Liver (tissue), 9 donors: ENCODE data around the gene TRAPPC3. TPM values are rescaled to one million over a fixed set of nuclear protein-coding genes. Genes with fewer than 3 reads are reported as not detected.

Source experiments
- DNase-seq: peaks from one replicate; pipeline ENCODE4 v3.0.0-alpha.2; 2017; ENCODE audit warnings: low spot score
- H3K27ac ChIP-seq, 2 donors: one replicate each; pipeline ENCODE4 v1.7.0; 2013; ENCODE audit warnings: inconsistent platforms in 2 of 2, low read length in 2 of 2, control low read depth in 1 of 2, low read depth in 1 of 2, mild to moderate bottlenecking in 1 of 2
- H3K27me3 ChIP-seq, 4 donors: one replicate each; pipeline versions ENCODE4 v1.6.1 to v1.7.0; 2013; ENCODE audit warnings: low read length in 3 of 4, inconsistent platforms in 1 of 4, mild to moderate bottlenecking in 1 of 4, moderate library complexity in 1 of 4; ENCODE audit not compliant: control insufficient read depth in 4 of 4, insufficient read depth in 4 of 4
- H3K36me3 ChIP-seq, 4 donors: one replicate each; pipeline versions ENCODE4 v1.6.1 to v1.7.0; 2013; ENCODE audit warnings: low read length in 3 of 4, mild to moderate bottlenecking in 3 of 4, low read depth in 1 of 4, moderate library complexity in 1 of 4; ENCODE audit not compliant: control insufficient read depth in 4 of 4, insufficient read depth in 3 of 4
- H3K4me1 ChIP-seq, 4 donors: one replicate each; pipeline versions ENCODE4 v1.6.1 to v1.7.0; 2013; ENCODE audit warnings: low read length in 3 of 4, mild to moderate bottlenecking in 3 of 4, moderate library complexity in 1 of 4; ENCODE audit not compliant: control insufficient read depth in 4 of 4, insufficient read depth in 4 of 4
- H3K4me3 ChIP-seq, 3 donors: one replicate each; pipeline versions ENCODE4 v1.6.1 to v1.7.0; 2013; ENCODE audit warnings: low read length in 3 of 3, control low read depth in 1 of 3, low read depth in 1 of 3, mild to moderate bottlenecking in 1 of 3
- H3K9ac ChIP-seq, 2 donors: one replicate each; pipeline ENCODE4 v1.7.0; 2013; ENCODE audit warnings: low read length in 2 of 2, mild to moderate bottlenecking in 2 of 2, moderate library complexity in 2 of 2, control low read depth in 1 of 2, low read depth in 1 of 2
- H3K9me3 ChIP-seq, 4 donors: one replicate each; pipeline versions ENCODE4 v1.6.1 to v1.7.0; 2013; ENCODE audit warnings: low read length in 3 of 4; ENCODE audit not compliant: control insufficient read depth in 4 of 4
- EGR1 ChIP-seq, 2 donors: IDR thresholded peaks; 2 replicates each; pipeline ENCODE4 v1.6.1; 2016 to 2018; ENCODE audit warnings: antibody characterized with exemption in 2 of 2, low read depth in 2 of 2
- FOXA1 ChIP-seq: IDR thresholded peaks from 2 replicates; pipeline ENCODE4 v1.6.1; 2016; ENCODE audit warnings: antibody characterized with exemption
- GABPA ChIP-seq, 2 donors: IDR thresholded peaks in 1 of 2; conservative IDR thresholded peaks in 1 of 2; 2 replicates each; pipeline ENCODE4 v1.6.1; 2016; ENCODE audit warnings: antibody characterized with exemption in 2 of 2, mild to moderate bottlenecking in 1 of 2, moderate library complexity in 1 of 2
- HNF4A ChIP-seq, 2 donors: conservative IDR thresholded peaks; 2 replicates each; pipeline ENCODE4 v1.6.1; 2016; ENCODE audit warnings: antibody characterized with exemption in 2 of 2, mild to moderate bottlenecking in 2 of 2
- HNF4G ChIP-seq: IDR thresholded peaks from 2 replicates; pipeline ENCODE4 v1.6.1; 2016; ENCODE audit warnings: antibody characterized with exemption
- JUND ChIP-seq, 2 donors: IDR thresholded peaks; 2 replicates each; pipeline ENCODE4 v1.6.1; 2016; ENCODE audit warnings: antibody characterized with exemption in 2 of 2
- RAD21 ChIP-seq, 2 donors: IDR thresholded peaks; 2 replicates each; pipeline ENCODE4 v1.6.1; 2016; ENCODE audit warnings: antibody characterized with exemption in 2 of 2, mild to moderate bottlenecking in 2 of 2
- TAF1 ChIP-seq: conservative IDR thresholded peaks from 2 replicates; pipeline ENCODE4 v1.6.1; 2016; ENCODE audit warnings: antibody characterized with exemption, mild to moderate bottlenecking
- YY1 ChIP-seq: IDR thresholded peaks from 2 replicates; pipeline ENCODE4 v1.6.1; 2016; ENCODE audit warnings: antibody characterized with exemption, mild to moderate bottlenecking
- whole genome bisulfite sequencing: extraction: QIAGEN DNeasy Blood & Tissue Kit; methylation state at CpG from one replicate; pipeline ENCODE4 v1.1.7; 2013; 5-methylcytosine and 5-hydroxymethylcytosine counted together
- polyA plus RNA-seq, 2 donors: library from polyadenylated mRNA; stranded (reverse) in 1 of 2; unstranded in 1 of 2; fragments of 200-250 nt in 1 of 2; fragments of >200 nt in 1 of 2; fragmentation: Nextera tagmentation in 1 of 2; extraction: Ambion mirVana in 1 of 2; gene quantifications; one replicate each; pipeline versions ENCODE4 v1.2.1 to v1.2.3, GENCODE V29; 2013 to 2015
- total RNA-seq, 2 donors: library from RNA; depleted of rRNA; stranded (reverse); fragments of >200 nt; gene quantifications; one replicate each; pipeline ENCODE4 v1.2.3, GENCODE V29; 2014
- TF ChIP-seq, protein P1 (sequence below): IDR thresholded peaks from 2 replicates; pipeline ENCODE4 v1.6.1; 2016; ENCODE audit warnings: antibody characterized with exemption
- TF ChIP-seq, protein P2 (sequence below): IDR thresholded peaks from 2 replicates; pipeline ENCODE4 v1.6.1; 2016; ENCODE audit warnings: antibody characterized with exemption
- TF ChIP-seq, protein P3 (sequence below): IDR thresholded peaks from 2 replicates; pipeline ENCODE4 v1.6.1; 2016; ENCODE audit warnings: antibody characterized with exemption, mild to moderate bottlenecking
- donor health status: healthy.
- donor health status: healthy.
- donor health status: healthy.
- donor health status: healthy.
- donor health status: healthy.

The TRAPPC3 gene
- total and polyA plus RNA-seq, 4 donors: 24.2 to 56.1 (median 30.4) TPM

DNA sequence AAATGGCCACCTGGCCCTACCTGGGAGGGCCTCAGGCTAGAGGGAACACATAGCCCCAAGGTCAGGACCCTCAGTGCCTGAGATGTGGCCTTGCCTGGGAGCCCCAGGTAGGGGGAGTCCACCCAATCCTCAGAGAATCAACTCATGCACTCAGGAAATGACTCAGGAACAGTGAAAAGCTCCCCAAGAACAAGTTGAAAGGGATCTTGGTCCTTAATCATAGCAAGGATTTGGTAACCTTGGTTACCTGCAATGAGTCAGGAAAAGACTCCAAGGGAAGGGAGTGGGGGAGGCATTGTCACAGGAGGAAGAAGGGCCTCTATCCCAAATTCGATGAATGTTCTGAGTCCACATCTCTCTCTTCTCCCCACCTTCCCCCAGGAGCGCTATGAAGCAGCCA is 23.7 kb upstream of the TRAPPC3 start:
- H3K9ac ChIP-seq: no peak overlapping the region
- H3K27me3 ChIP-seq: no peaks in the 10 kb centered on the region
- peaks cover 5 to 25% (median 13%) of the 10 kb centered on the region in 4 donors for H3K36me3 ChIP-seq
- TF ChIP-seq FOXA1: no peak
- no peak for TF ChIP-seq GABPA (IDR thresholded peaks at IDR 0.05 in 1 of 2, conservative IDR thresholded peaks at IDR 0.05 in 1 of 2)
- no peak for DNase-seq
- no peak overlapping the region for H3K27ac ChIP-seq
- H3K4me3 ChIP-seq: no peak overlapping the region
- WGBS: 97% methylated on average over 2 of the region's 2 CpGs
- H3K9me3 ChIP-seq: no peaks in the 10 kb centered on the region
- no peaks in the 10 kb centered on the region for H3K4me1 ChIP-seq

DNA sequence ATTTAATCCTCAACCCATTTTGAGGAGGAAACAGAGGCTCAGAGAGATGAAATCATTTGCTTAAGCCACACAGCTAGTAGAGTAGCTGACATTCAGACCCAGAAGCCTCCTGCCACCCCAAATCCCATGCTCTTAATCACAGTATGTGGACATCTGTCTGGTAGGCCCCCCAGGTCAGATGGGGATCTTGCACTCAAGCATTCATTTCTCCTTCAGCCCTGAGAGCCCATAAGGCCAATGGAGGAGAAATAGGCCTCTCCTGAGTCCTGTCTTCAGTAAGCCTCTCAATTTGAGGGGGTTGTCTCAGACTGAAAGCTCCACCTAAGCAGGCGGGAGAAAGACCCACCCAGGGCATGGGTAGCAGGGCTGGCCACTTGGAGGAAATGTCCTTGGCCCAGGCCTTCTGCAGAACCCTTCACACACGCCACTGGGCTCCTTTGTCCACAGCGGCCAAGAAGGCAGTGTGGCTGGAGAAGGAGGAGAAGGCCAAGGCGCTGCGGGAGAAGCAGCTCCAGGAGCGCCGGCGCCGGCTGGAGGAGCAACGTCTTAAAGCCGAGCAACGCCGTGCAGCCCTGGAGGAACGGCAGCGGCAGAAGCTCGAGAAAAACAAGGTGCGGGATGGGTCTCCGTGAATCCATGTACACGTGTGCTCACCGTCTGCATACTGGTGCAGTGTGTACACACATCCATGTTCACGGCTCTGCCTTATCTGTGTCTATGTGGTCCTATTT is 22.9 kb upstream of the TRAPPC3 start:
- H3K4me1 ChIP-seq: no peaks in the 10 kb centered on the region
- no peak overlapping the region for H3K9ac ChIP-seq
- H3K27me3 ChIP-seq: no peaks in the 10 kb centered on the region
- WGBS: 97% methylated on average over 21 of the region's 21 CpGs
- TF ChIP-seq HNF4G: no peak
- H3K27ac ChIP-seq: no peak overlapping the region
- H3K4me3 ChIP-seq: no peak overlapping the region
- H3K36me3 ChIP-seq: peaks cover 4 to 25% (median 13%) of the 10 kb centered on the region in 4 donors
- DNase-seq: no peak
- H3K9me3 ChIP-seq: no peaks in the 10 kb centered on the region

DNA sequence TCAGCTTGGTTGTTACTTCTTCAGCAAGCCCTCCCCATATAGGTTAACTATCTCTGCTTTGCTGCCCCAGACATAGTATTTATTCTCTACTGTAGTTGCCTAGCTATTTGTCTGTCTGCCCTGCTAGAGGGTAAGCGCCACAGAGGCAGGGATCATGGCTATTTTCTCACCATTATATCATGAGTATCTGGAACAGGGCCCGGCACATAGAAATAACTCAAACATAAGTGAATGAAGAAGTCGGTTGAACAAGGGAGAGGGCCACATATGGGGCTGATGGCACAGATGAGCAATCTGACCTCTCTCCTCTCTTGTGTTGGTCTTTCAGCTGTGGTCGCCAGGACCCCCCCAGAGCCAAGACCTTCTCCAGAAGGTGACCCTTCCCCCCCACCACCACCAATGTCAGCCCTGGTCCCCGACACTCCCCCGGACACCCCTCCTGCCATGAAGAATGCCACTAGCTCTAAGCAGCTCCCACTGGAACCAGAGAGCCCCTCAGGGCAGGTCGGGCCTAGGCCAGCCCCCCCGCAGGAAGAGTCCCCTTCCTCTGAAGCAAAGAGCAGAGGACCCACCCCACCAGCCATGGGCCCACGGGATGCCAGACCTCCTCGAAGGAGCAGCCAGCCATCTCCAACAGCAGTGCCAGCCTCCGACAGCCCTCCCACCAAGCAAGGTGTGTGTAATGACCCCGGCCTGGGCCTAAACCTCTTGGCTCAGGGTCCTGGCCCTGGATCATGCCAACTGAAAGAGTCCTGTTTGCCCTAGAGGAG is 21.5 kb upstream of the TRAPPC3 start:
- H3K27ac ChIP-seq: no peak overlapping the region
- H3K9ac ChIP-seq: no peak overlapping the region
- H3K36me3 ChIP-seq: peaks cover 4 to 24% (median 13%) of the 10 kb centered on the region in 4 donors
- WGBS: 93% methylated on average over 12 of the region's 12 CpGs
- no peak for TF ChIP-seq EGR1 (IDR thresholded peaks at IDR 0.05; ENCODE audit: low read depth in 2 of 2)
- no peak for TF ChIP-seq JUND (IDR thresholded peaks at IDR 0.05)
- TF ChIP-seq, protein P1, sequence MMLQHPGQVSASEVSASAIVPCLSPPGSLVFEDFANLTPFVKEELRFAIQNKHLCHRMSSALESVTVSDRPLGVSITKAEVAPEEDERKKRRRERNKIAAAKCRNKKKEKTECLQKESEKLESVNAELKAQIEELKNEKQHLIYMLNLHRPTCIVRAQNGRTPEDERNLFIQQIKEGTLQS: no peak
- TF ChIP-seq GABPA (IDR thresholded peaks at IDR 0.05 in 1 of 2, conservative IDR thresholded peaks at IDR 0.05 in 1 of 2): no peak
- TF ChIP-seq, protein P2, sequence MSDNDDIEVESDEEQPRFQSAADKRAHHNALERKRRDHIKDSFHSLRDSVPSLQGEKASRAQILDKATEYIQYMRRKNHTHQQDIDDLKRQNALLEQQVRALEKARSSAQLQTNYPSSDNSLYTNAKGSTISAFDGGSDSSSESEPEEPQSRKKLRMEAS: no peak
- no peak for TF ChIP-seq YY1
- TF ChIP-seq HNF4A (conservative IDR thresholded peaks at IDR 0.05): no peak
- TF ChIP-seq RAD21 (IDR thresholded peaks at IDR 0.05): no peak
- TF ChIP-seq, protein P3, sequence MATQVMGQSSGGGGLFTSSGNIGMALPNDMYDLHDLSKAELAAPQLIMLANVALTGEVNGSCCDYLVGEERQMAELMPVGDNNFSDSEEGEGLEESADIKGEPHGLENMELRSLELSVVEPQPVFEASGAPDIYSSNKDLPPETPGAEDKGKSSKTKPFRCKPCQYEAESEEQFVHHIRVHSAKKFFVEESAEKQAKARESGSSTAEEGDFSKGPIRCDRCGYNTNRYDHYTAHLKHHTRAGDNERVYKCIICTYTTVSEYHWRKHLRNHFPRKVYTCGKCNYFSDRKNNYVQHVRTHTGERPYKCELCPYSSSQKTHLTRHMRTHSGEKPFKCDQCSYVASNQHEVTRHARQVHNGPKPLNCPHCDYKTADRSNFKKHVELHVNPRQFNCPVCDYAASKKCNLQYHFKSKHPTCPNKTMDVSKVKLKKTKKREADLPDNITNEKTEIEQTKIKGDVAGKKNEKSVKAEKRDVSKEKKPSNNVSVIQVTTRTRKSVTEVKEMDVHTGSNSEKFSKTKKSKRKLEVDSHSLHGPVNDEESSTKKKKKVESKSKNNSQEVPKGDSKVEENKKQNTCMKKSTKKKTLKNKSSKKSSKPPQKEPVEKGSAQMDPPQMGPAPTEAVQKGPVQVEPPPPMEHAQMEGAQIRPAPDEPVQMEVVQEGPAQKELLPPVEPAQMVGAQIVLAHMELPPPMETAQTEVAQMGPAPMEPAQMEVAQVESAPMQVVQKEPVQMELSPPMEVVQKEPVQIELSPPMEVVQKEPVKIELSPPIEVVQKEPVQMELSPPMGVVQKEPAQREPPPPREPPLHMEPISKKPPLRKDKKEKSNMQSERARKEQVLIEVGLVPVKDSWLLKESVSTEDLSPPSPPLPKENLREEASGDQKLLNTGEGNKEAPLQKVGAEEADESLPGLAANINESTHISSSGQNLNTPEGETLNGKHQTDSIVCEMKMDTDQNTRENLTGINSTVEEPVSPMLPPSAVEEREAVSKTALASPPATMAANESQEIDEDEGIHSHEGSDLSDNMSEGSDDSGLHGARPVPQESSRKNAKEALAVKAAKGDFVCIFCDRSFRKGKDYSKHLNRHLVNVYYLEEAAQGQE: no peak
- TF ChIP-seq TAF1: no peak
- H3K4me3 ChIP-seq: no peak overlapping the region
- DNase-seq: no peak
- H3K4me1 ChIP-seq: no peaks in the 10 kb centered on the region
- H3K27me3 ChIP-seq: no peaks in the 10 kb centered on the region
- no peaks in the 10 kb centered on the region for H3K9me3 ChIP-seq
